ENCODE data around the gene ATP2A3.

Gene ATP2A3

DNA sequence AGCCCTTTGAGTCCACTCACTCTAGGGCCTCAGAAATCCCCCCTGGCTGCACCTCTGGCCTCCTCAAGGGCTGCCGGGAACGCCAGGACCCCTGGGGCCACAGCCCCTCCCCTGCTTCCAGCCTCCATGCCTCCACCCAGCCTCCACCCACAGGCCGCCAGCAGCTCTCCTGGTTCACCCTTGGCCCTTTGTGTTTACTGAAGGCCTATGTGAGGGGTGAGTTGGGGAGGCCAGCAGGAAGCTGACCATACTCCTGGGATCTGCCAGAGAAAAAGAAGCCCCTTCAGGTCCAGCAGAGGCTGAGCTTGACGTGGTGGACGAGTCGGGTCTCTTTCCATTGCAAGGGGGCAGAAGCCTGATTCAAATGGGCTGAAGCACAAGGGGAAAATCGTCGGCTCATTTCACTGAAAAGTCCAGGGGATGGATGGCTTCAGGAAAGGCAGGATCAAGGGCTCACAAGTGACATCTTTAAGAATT lies 18.3 kb upstream of the ATP2A3 start:
- peaks cover 25% of the 10 kb centered on the region for H3K4me1 Mint-ChIP-seq
- peaks cover 7% of the 10 kb centered on the region for H3K9me3 Mint-ChIP-seq
- no peak for TF ChIP-seq CTCF (IDR thresholded peaks at IDR 0.05)
- no peak for DNase-seq
- no peak overlapping the region for H3K4me3 Mint-ChIP-seq
- H3K27ac Mint-ChIP-seq = no peak overlapping the region
- no peaks in the 10 kb centered on the region for H3K36me3 Mint-ChIP-seq (ENCODE audit: low read depth)
- peaks cover 20% of the 10 kb centered on the region for H3K27me3 Mint-ChIP-seq (ENCODE audit: low read depth, poor library complexity)

DNA sequence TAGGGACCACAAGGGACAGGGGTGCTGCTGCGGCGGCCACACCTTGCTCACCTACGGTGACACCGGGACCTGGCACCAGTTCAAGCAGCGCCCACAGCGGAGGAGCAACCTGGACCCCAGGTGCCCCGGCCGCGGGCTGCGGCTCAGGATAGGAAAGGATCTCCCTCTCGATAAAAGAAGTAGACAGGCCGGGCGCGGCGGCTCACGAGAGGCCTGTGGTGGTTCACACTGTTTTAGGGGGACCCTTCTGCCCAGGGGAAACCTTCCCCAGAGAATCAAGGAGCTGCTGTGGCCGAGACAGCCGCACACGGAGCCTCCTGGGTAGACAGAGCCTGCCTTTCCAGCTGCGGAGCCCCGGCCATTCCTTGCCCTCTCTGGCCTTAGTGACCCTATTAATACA lies 17.9 kb upstream of the ATP2A3 start:
- no peak overlapping the region for H3K27ac Mint-ChIP-seq
- H3K4me3 Mint-ChIP-seq = no peak overlapping the region
- H3K27me3 Mint-ChIP-seq (ENCODE audit: low read depth, poor library complexity) = peaks cover 18% of the 10 kb centered on the region
- H3K9me3 Mint-ChIP-seq = peaks cover 7% of the 10 kb centered on the region
- peaks cover 30% of the 10 kb centered on the region for H3K4me1 Mint-ChIP-seq
- DNase-seq = no peak
- no peaks in the 10 kb centered on the region for H3K36me3 Mint-ChIP-seq (ENCODE audit: low read depth)
- TF ChIP-seq CTCF (IDR thresholded peaks at IDR 0.05) = no peak

DNA sequence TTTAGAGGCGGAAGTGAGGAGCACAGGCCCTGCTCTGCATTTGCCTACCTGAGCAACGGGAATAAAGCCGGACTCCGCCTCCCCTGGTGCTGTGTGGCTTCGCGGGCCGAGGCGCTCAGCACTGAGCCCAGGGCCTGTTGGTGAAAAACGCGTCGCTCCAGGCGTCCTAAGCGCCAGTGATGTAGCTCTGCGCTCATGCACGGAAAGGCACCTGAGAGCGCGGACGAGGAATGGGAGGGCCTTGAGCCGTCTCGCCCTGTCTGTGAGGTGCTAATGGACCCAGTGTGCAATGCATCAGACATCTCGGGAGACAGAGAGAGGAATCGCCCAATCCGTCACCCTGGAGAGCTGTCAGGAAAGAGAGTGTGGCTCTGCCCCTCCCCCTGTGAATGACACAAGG lies 17.2 kb upstream of the ATP2A3 start:
- no peak overlapping the region for H3K4me3 Mint-ChIP-seq
- peaks cover 18% of the 10 kb centered on the region for H3K27me3 Mint-ChIP-seq (ENCODE audit: low read depth, poor library complexity)
- DNase-seq = no peak
- peaks cover 7% of the 10 kb centered on the region for H3K9me3 Mint-ChIP-seq
- peak overlapping the region; percentile 21 for H3K27ac Mint-ChIP-seq
- H3K4me1 Mint-ChIP-seq = peaks cover 34% of the 10 kb centered on the region
- H3K36me3 Mint-ChIP-seq (ENCODE audit: low read depth) = no peaks in the 10 kb centered on the region
- TF ChIP-seq CTCF (IDR thresholded peaks at IDR 0.05) = no peak

DNA sequence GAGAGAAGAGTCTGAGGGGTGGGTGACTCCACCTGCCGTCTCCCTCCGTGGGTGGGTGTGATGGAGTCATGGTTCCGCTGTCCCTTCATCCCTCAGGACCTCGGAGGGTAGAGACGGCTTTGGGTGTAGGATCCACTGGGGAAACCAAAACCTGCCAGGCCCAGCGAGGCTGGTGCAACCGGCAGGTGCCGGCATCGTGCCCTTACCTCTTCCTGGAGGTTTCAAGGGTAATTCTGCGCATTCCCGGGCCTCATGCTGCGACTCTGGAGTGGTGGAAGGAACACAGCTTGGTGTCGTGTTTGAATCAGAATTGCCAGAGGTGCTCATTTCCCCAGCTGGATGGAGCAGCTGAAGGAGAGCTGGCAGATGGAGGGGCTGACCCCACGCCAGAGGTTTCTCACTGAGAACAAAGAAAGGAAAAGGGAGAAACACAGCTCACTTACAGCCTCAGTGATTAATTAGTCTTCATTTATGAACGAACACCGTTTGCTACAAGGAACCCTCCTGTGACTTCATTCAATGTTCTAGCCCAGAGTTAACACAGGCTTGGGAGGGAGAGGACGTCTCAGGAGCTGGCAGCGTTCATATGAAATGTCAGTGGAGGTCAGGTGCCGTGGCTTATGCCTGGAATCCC lies 16.3 kb upstream of the ATP2A3 start:
- DNase-seq = no peak
- Mint-ChIP-seq H3K27me3 (ENCODE audit: low read depth, poor library complexity) (peaks cover 12% of the 10 kb centered on the region), H3K9me3 (peaks cover 7% of the 10 kb centered on the region), H3K4me1 (peaks cover 37% of the 10 kb centered on the region), H3K27ac (peak overlapping the region; percentile 29), H3K36me3 (ENCODE audit: low read depth) (no peaks in the 10 kb centered on the region), H3K4me3 (no peak overlapping the region)
- TF ChIP-seq CTCF (IDR thresholded peaks at IDR 0.05) = no peak

DNA sequence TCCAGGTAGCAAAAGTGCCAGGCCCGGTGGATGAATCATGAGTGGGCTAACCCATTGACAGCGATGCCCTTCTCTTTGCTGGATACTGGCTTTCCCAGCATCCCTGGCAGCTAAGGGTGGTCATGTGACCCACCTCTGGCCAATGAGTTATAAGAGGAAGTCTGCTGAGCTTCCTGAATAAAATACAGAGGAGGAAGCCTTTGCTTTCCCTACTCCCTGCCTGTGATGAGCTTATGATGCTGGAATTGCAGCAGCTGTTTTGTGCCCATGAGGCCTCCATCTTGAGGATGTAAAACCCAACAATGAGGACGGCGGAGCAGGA lies 15.0 kb upstream of the ATP2A3 start:
- Mint-ChIP-seq H3K4me1 (peaks cover 37% of the 10 kb centered on the region), H3K4me3 (no peak overlapping the region), H3K27ac (no peak overlapping the region), H3K9me3 (peaks cover 14% of the 10 kb centered on the region), H3K27me3 (ENCODE audit: low read depth, poor library complexity) (peaks cover 17% of the 10 kb centered on the region), H3K36me3 (ENCODE audit: low read depth) (no peaks in the 10 kb centered on the region)
- no peak for DNase-seq
- no peak for TF ChIP-seq CTCF (IDR thresholded peaks at IDR 0.05)
